DMS153 treated with DMSO at 0.1 percent for 48 hours (cell line): ENCODE measurements around the gene EYA3.
"Not testable (repeated sequence)": the region's sequence is repeated elsewhere in the genome, so short reads cannot be mapped to it uniquely, and the experiment has no call there.

Source experiments
- DNase-seq: peaks from one replicate; lab custom pipeline; 2025; ENCODE audit not compliant: unreplicated experiment; lab: John Stamatoyannopoulos, UW

EYA3 gene

GRCh38 chr1:28032281-28032680, 56.1 kb downstream of the EYA3 start:
- no peak for DNase-seq

DNA sequence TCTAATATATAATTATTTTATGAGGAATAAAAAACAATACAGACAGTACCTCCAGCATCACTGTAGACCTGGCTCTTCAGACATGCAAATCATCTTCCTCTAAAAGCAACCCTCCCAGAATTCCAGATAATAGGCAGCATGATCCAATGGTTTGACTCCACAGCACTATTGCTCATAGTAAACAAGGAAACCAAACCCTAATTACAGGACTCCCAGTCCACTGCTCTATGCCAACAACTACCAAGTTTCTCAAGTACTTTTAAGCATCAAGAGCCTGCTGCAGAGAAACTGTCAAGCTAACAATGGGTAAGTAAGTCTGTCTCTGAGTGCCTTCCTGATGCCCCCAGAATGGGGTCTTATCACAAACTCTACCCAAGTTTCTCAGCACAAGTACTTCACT, 57.2 kb downstream of the EYA3 start:
- DNase-seq, result no peak

DNA sequence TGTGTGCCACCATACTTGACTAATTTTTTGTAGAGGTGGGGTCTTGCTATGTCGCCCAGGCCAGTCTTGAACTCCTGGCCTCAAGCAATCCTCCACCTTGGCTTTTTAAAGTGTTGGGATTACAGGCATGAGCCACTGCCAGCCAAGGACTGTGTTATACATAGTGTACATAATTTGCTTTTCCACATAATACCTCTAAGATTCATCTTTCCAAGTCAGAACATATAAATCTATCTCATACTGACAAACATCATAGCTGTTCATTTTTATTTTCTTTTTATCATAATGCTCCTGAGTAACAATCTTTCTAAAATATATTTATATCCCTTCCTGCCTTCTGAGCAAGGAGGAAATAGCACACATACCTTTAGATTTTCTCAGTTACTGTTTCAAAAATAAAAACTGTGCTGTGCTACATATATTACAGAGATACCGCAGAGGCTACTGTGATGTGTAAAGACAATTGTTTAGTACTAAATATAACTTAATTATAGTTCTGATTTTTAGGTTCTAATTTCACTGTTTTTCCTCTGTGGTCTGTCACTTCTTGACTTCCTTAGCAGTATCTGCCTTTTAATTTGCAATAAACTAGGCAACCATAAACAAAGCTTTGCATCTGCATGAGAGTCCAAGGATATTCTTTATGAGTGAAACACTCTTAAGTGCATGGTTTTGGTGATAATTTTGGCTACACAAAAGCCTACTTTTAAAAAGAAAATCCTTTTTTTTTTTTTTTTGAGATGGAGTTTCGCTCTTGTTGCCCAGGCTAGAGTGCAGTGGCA, 59.3 kb downstream of the EYA3 start:
- no peak for DNase-seq

DNA sequence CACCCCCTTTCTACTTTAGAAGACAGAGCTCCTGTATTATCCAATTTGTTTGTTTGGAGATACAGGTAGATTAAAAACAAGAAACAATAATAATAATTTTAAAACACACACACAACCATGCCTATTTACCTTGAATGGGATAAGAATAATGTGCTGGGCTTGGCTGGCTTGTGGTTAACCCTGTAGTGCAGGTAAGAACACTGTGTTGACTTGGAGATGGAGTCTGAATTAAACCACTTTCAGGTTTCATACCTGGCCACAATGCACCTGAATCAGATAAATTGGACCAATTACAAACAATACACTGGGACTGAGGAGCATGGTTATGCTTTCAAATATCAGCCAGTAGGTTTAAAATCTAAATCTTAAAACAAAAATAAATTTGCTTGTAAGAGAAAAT, 60.8 kb downstream of the EYA3 start:
- no peak for DNase-seq

GRCh38 chr1:28027238-28027637, 61.2 kb downstream of the EYA3 start:
- DNase-seq, result no peak

DNA sequence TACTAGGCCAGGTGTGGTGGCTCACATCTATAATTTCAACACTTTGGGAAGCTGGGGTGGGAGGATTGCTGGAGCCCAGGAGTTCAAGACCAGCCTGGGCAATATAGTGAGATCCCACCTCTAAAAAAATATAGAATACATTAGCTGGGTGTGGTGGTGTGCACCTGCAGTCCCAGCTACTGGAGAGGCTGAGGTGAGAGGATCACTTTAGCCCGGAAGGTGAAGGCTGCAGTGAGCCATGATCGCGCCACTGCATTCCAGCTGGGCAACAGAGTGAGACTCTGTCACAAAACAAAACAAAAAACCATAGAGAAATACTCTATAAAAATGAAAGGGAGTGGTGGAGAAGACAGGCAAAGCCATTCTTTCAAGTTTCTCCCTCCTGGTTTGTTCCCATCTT, 62.1 kb downstream of the EYA3 start:
- no peak for DNase-seq

DNA sequence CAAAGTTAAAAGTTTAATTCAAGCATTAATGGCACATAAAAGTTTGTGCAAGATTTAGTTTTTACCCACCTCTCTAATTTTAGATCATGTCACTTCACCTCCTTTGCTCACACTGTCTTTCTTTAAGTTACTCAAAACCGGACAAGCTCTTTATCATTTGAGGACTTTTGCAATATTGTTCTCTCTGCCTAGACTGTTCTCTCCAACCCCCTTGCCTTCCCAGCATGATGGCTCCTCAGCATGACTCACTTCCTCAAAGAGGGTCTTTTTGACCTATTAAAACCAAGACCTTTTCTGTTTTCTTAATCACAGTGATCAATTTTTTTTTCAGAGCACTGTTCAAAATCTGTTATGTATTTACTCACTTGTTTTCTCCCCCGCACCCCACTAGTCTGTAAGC, 67.3 kb downstream of the EYA3 start:
- DNase-seq, result no peak

DNA sequence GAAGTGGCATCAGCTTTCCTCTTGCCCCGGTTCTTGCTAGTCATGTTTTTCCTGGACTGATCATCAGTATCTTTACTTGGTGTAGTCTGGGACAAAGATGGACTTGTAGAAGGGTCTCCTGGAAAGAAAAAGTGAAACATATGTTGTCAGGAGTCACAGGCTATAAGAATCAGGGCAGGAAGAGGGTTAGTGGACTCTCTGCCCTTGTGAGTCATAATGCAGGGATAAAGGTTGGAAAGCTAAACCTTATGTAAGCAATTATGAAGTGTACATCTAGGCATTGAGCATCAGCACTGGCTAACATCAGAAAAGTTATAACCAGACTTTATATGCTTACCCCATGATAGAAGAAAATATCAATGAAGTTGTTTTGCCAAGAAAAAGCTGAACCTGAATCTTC, 77.4 kb downstream of the EYA3 start:
- DNase-seq, result no peak

GRCh38 chr1:28003117-28003516, 85.3 kb downstream of the EYA3 start:
- not testable (repeated sequence) for DNase-seq

GRCh38 chr1:28002600-28002999, 85.8 kb downstream of the EYA3 start:
- DNase-seq, result no peak

DNA sequence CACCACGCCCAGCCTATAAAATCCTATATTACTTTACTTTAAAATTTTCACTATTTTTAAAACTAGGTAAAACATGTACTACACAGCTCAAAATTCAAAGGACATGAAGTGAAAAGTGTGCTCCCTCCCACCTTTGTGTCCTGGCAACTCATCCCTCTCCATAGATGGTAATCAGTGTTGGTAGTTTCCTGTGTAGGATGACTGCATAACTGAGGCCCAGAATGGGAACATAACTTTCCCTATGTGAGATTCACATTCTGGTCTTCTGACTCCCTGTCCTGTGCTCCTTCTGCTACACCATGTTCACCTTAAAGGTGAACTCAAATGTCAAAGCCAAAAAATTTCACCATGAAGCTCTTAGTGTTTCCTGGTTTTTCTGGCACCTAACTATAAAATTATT, 89.4 kb downstream of the EYA3 start:
- DNase-seq, result no peak

DNA sequence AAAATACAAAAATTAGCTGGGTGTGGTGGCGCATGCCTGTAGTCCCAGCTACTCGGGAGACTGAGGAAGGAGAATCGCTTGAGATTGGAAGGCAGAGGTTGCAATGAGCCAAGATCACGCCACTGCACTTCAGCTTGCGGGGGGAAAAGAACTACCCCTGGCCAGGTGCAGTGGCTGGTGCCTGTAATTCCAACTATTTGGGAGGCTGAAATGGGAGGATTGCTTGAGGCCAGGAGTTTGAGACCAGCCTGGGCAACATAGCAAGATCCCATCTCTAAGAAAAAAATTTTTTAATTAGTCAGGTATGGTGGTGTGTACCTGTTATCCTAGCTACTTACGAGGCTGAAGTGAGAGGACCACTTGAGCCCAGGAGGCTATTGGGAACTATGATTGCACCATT, 93.9 kb downstream of the EYA3 start:
- not testable (repeated sequence) for DNase-seq

DNA sequence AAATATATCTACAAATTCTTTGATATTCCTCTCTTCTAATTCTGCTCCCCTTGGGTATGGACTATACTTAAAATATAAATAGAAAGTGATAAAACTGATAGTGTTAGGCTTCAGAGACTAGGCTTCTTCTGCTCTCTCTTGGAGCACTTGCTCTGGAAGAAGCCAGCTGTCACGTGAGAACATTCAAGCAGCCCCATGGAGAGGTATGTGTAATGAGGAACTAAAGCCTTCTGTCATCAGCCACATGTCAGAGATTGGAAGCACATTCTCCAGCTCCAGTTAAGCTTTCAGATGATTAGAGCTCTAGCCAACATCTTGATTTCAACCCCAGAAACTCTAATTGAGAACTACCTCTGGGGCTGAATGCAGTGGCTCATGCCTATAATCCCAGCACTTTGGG, 94.3 kb downstream of the EYA3 start:
- DNase-seq, result no peak

GRCh38 chr1:27993241-27993640, 95.2 kb downstream of the EYA3 start:
- DNase-seq, result no peak

DNA sequence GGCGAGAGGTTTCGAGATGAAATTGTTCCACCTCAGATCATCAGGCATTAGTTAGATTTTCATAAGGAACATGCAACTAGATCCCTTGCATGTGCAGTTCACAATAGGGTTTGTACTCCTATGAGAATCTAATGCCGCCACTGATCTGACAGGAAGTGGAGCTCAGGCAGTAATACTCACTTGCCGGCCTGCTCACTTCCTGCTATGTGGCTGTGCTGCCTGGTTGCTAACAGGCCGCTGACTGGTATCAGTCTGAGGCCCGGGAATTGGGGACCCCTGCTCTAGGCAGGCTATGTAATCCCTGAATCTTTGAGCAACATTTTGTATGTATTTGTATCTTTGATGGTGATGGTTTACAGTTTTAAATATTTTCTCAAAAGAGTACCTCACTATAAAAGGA, 96.1 kb downstream of the EYA3 start:
- DNase-seq, result no peak

GRCh38 chr1:27990920-27991537, 97.4 kb downstream of the EYA3 start:
- no peak for DNase-seq

GRCh38 chr1:27981145-27981544, 107.3 kb downstream of the EYA3 start:
- no peak for DNase-seq

DNA sequence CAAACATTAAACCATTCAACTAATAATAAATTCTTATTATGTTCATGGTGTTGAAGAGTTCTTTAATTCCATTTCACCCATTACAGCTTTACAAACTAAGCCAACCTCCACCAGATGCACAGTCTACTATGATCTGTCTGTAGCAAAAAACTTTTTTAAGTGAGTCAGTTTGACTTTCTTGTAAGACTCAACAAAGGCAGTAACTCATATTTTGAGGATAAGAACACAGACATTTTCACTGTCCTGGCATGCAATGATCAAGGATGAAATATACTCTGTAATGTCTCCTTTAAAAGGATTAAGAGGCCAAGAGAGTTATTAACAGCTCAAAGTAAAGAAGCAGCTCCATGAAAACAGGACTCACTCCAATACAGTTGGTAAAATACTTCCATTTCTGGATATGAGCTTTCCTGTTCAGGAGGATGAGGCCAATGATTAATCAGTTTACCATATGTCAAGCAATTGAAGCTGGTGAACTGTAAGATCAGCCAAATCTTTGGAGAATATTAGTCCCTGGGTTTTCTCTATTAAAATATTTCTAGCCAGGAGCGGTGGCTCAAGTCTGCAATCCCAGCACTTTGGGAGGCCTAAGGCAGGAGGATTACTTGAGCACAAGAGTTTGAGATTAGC, 108.1 kb downstream of the EYA3 start:
- no peak for DNase-seq

GRCh38 chr1:27979859-27980201, 108.6 kb downstream of the EYA3 start:
- DNase-seq, result no peak

GRCh38 chr1:27979151-27979858, 109.1 kb downstream of the EYA3 start:
- peak; percentile 69 for DNase-seq

- DNase-seq, result no peak
These were observed 114.0 kb downstream of the EYA3 start for GRCh38 chr1:27974417-27974781.
